Measurements from ENCODE around the gene POLE3. TPM values are rescaled to one million over a fixed set of nuclear protein-coding genes. Genes with fewer than 3 reads are reported as not detected.
"Not testable (repeated sequence)": the region's sequence is repeated elsewhere in the genome, so short reads cannot be mapped to it uniquely, and the experiment has no call there.

POLE3 gene
- total RNA-seq, 1 donor from 2014 or later: 58.0 TPM

GRCh38 chr9:113446323-113446740 lies 35.9 kb upstream of the POLE3 start:
- Histone ChIP-seq H3K36me3 (ENCODE audit: control insufficient read depth, insufficient read depth, low read length) (no peaks in the 10 kb centered on the region), H3K4me3 (ENCODE audit: low read depth, low read length) (no peak overlapping the region), H3K27me3 (ENCODE audit: control insufficient read depth, insufficient read depth, low read length) (no peaks in the 10 kb centered on the region)
- DNase-seq (ENCODE audit: low read depth): no peak
- TF ChIP-seq CTCF (IDR thresholded peaks at IDR 0.05; ENCODE audit: insufficient read depth, low read length, poor library complexity, severe bottlenecking): peak; percentile 23

GRCh38 chr9:113444736-113445135 lies 34.3 kb upstream of the POLE3 start:
- no peaks in the 10 kb centered on the region for H3K36me3 ChIP-seq (ENCODE audit: control insufficient read depth, insufficient read depth, low read length)
- no peak for TF ChIP-seq CTCF (IDR thresholded peaks at IDR 0.05; ENCODE audit: insufficient read depth, low read length, poor library complexity, severe bottlenecking)
- no peak overlapping the region for H3K4me3 ChIP-seq (ENCODE audit: low read depth, low read length)
- no peaks in the 10 kb centered on the region for H3K27me3 ChIP-seq (ENCODE audit: control insufficient read depth, insufficient read depth, low read length)
- no peak for DNase-seq (ENCODE audit: low read depth)

- H3K36me3 ChIP-seq (ENCODE audit: control insufficient read depth, insufficient read depth, low read length); H3K27me3 ChIP-seq (ENCODE audit: control insufficient read depth, insufficient read depth, low read length); H3K4me3 ChIP-seq (ENCODE audit: low read depth, low read length); DNase-seq (ENCODE audit: low read depth): not testable (repeated sequence)
These were observed 27.2 kb upstream of the POLE3 start for GRCh38 chr9:113437716-113438115.

GRCh38 chr9:113436728-113437515 lies 26.4 kb upstream of the POLE3 start:
- TF ChIP-seq CTCF (IDR thresholded peaks at IDR 0.05; ENCODE audit: insufficient read depth, low read length, poor library complexity, severe bottlenecking): no peak

GRCh38 chr9:113431191-113431590 lies 20.7 kb upstream of the POLE3 start:
- no peaks in the 10 kb centered on the region for H3K27me3 ChIP-seq (ENCODE audit: control insufficient read depth, insufficient read depth, low read length)
- DNase-seq (ENCODE audit: low read depth): no peak
- H3K36me3 ChIP-seq (ENCODE audit: control insufficient read depth, insufficient read depth, low read length): no peaks in the 10 kb centered on the region
- H3K4me3 ChIP-seq (ENCODE audit: low read depth, low read length): no peak overlapping the region
- TF ChIP-seq CTCF (IDR thresholded peaks at IDR 0.05; ENCODE audit: insufficient read depth, low read length, poor library complexity, severe bottlenecking): no peak

More at GRCh38 chr9:113436728-113437515, 26.4 kb upstream of the POLE3 start:
- Histone ChIP-seq H3K36me3 (ENCODE audit: control insufficient read depth, insufficient read depth, low read length) (no peaks in the 10 kb centered on the region), H3K4me3 (ENCODE audit: low read depth, low read length) (no peak overlapping the region), H3K27me3 (ENCODE audit: control insufficient read depth, insufficient read depth, low read length) (no peaks in the 10 kb centered on the region)
- no peak for DNase-seq (ENCODE audit: low read depth)

GRCh38 chr9:113428062-113428615 lies 17.7 kb upstream of the POLE3 start:
- Histone ChIP-seq H3K27me3 (ENCODE audit: control insufficient read depth, insufficient read depth, low read length) (no peaks in the 10 kb centered on the region), H3K4me3 (ENCODE audit: low read depth, low read length) (no peak overlapping the region), H3K36me3 (ENCODE audit: control insufficient read depth, insufficient read depth, low read length) (no peaks in the 10 kb centered on the region)
- no peak for TF ChIP-seq CTCF (IDR thresholded peaks at IDR 0.05; ENCODE audit: insufficient read depth, low read length, poor library complexity, severe bottlenecking)
- DNase-seq (ENCODE audit: low read depth): no peak
